ENCODE data around the gene CGRRF1. TPM values are rescaled to one million over a fixed set of nuclear protein-coding genes. Genes with fewer than 3 reads are reported as not detected.

The CGRRF1 gene
- total and polyA plus RNA-seq, 4 donors, result 11.2 to 21.5 (median 16.7) TPM

- no peak for ATAC-seq (ENCODE audit: insufficient read depth, low FRiP score)
- peaks cover 0 to 25% (median 0%) of the 10 kb centered on the region in 5 donors for H3K4me1 ChIP-seq (ENCODE audit: control insufficient read depth in 5 of 5, insufficient read depth in 5 of 5, low read length in 5 of 5)
- H3K4me3 ChIP-seq, result no peak overlapping the region
- H3K36me3 ChIP-seq (ENCODE audit: control insufficient read depth in 4 of 4, insufficient read depth in 4 of 4, low read length in 4 of 4), result no peaks in the 10 kb centered on the region
- no peak overlapping the region for H3K9ac ChIP-seq (ENCODE audit: insufficient read depth in 1 of 2, low read length in 2 of 2)
- no peaks in the 10 kb centered on the region for H3K27me3 ChIP-seq (ENCODE audit: control insufficient read depth in 3 of 3, insufficient read depth in 3 of 3, low read length in 2 of 3)
- no peak for DNase-seq
- no peaks in the 10 kb centered on the region for H3K9me3 ChIP-seq (ENCODE audit: control insufficient read depth in 4 of 4, insufficient read depth in 3 of 4, low read length in 3 of 4)
- H3K27ac ChIP-seq (ENCODE audit: low read depth in 1 of 2, low read length in 1 of 2), result no peak overlapping the region
- WGBS, 2 donors, result 91 to 96% methylated on average over 3 of the region's 3 CpGs
- no peak for TF ChIP-seq CTCF (IDR thresholded peaks at IDR 0.05; ENCODE audit: control extremely low read depth, extremely low read depth)
Measured at GRCh38 chr14:54585214-54585613, 75.5 kb downstream of the CGRRF1 start.

Other genes with a start within 250 kb of the CGRRF1 start
- 1 to 10 TPM; 1.5 to 5.7 TPM for gene CDKN3, start 112.9 kb upstream of the CGRRF1 start, total RNA-seq
- 1 to 10 TPM; 4.2 to 5.0 TPM for gene CDKN3, start 112.9 kb upstream of the CGRRF1 start, polyA plus RNA-seq
- 10 to 100 TPM; 71.4 to 99.9 TPM for gene CNIH1, start 68.5 kb upstream of the CGRRF1 start, total RNA-seq
- 100 to 1,000 TPM in 1 of 2 donors, 10 to 100 TPM in 1; 44.1 to 145 TPM for gene CNIH1, start 68.5 kb upstream of the CGRRF1 start, polyA plus RNA-seq
- 10 to 100 TPM; 42.7 to 55.8 TPM for gene GMFB, start 20.9 kb upstream of the CGRRF1 start, total RNA-seq
- 10 to 100 TPM; 15.6 to 29.1 TPM for gene GMFB, start 20.9 kb upstream of the CGRRF1 start, polyA plus RNA-seq
- 10 to 100 TPM; 25.9 to 26.6 TPM for gene SAMD4A, start 57.2 kb downstream of the CGRRF1 start, total RNA-seq
- 1 to 10 TPM; 5.8 to 6.4 TPM for gene SAMD4A, start 57.2 kb downstream of the CGRRF1 start, polyA plus RNA-seq

All from lung (tissue), 12 donors.